HCT116 (cell line): ENCODE results near the gene CHST15. TPM values are rescaled to one million over a fixed set of nuclear protein-coding genes. Genes with fewer than 3 reads are reported as not detected.

Experiments
- ATAC-seq: fragments of 200-7000 bp; cut with Tn5 transposase; 2 replicates; pipeline ENCODE4 v1.9.1; 2020; ENCODE audit warnings: mild to moderate bottlenecking, moderate library complexity
- BruUV-seq: library from RNA; stranded (reverse); fragments of 400-500 nt; replicated peaks from 2 replicates; lab custom pipeline; 2021; lab: Mats Ljungman, UMichigan
- CTCF ChIA-PET: fragments of 300-600 bp; sonication (Branson Sonifier 250); formaldehyde crosslinking; loops from one replicate; lab custom pipeline; 2021; ENCODE audit warnings: antibody characterized with exemption; lab: Charles Lee
- POLR2A ChIA-PET: fragments of 300-600, 350-600 bp; sonication (Branson Sonifier 250); formaldehyde crosslinking; loops from one replicate; lab custom pipeline; 2021; ENCODE audit warnings: antibody characterized with exemption; lab: Charles Lee
- RAD21 ChIA-PET, 2 experiments: fragments of 300-600 bp; sonication (Branson Sonifier 250); formaldehyde crosslinking; loops; one replicate each; lab custom pipeline; 2023; ENCODE audit warnings: low total read pairs in 2 of 2; ENCODE audit not compliant: uncharacterized antibody in 2 of 2, unreplicated experiment in 2 of 2, low non-redundant PET in 1 of 2; lab: Charles Lee
- DNase-seq: peaks from one replicate; pipeline ENCODE4 v3.0.0-alpha.2; 2010; ENCODE audit warnings: low read depth, low spot score
- H2AFZ ChIP-seq: fragments of 200-600 bp; shearing (Covaris generic), sonication (generic); 2 replicates; pipeline ENCODE4 v1.6.1; 2017; ENCODE audit warnings: low read depth, mixed run types, mixed read lengths, antibody characterized with exemption, low read length; ENCODE audit not compliant: poor library complexity, severe bottlenecking
- H3K27ac ChIP-seq: 2 replicates; pipeline ENCODE4 v1.5.1; 2012; ENCODE audit warnings: low read depth, low read length
- H3K27me3 ChIP-seq: fragments of 200-600 bp; sonication (generic); 2 replicates; pipeline ENCODE4 v1.6.1; 2016; ENCODE audit warnings: mixed run types, low read length, mixed read lengths; ENCODE audit not compliant: insufficient read depth
- H3K36me3 ChIP-seq, 2 experiments: fragments of 200-500 bp in 1 of 2; fragments of 200-600 bp in 1 of 2; sonication (Bioruptor generic) in 1 of 2; sonication (generic) in 1 of 2; 2 replicates each; pipeline versions ENCODE4 v1.5.1 to v1.6.1; 2014 to 2016; ENCODE audit warnings: low read length in 2 of 2, inconsistent platforms in 1 of 2, mixed read lengths in 1 of 2, mixed run types in 1 of 2; ENCODE audit not compliant: insufficient read depth in 2 of 2, control insufficient read depth in 1 of 2
- H3K4me1 ChIP-seq, 2 experiments: fragments of 200-600 bp in 1 of 2; sonication (generic) in 1 of 2; 2 replicates each; pipeline versions ENCODE4 v1.5.1 to v1.6.1; 2012 to 2017; ENCODE audit warnings: low read length in 2 of 2, inconsistent platforms in 1 of 2, mild to moderate bottlenecking in 1 of 2, mixed read lengths in 1 of 2, mixed run types in 1 of 2, moderate library complexity in 1 of 2; ENCODE audit not compliant: insufficient read depth in 2 of 2, control insufficient read depth in 1 of 2
- H3K4me2 ChIP-seq: fragments of 200-600 bp; sonication (generic); 2 replicates; pipeline ENCODE4 v1.6.1; 2017; ENCODE audit warnings: mixed run types, low read length, mixed read lengths
- H3K4me3 ChIP-seq, 2 experiments: fragments of 200-600 bp in 1 of 2; sonication (generic) in 1 of 2; replicated peaks in 1 of 2; 2 replicates each; pipeline ENCODE4 v1.5.1; 2011 to 2016; ENCODE audit warnings: low read length in 2 of 2, control low read depth in 1 of 2, low read depth in 1 of 2, mild to moderate bottlenecking in 1 of 2, mixed read lengths in 1 of 2, mixed run types in 1 of 2
- H3K79me2 ChIP-seq: fragments of 200-600 bp; sonication (generic); 2 replicates; pipeline ENCODE4 v1.6.1; 2017; ENCODE audit warnings: mild to moderate bottlenecking, mixed run types, low read length, moderate library complexity, mixed read lengths; ENCODE audit not compliant: insufficient read depth
- H3K9ac ChIP-seq: fragments of 200-600 bp; sonication (generic); 2 replicates; pipeline ENCODE4 v1.6.1; 2016; ENCODE audit warnings: low read length, mixed read lengths
- H3K9me2 ChIP-seq: fragments of 200-600 bp; sonication (generic), shearing (Covaris generic); 2 replicates; pipeline ENCODE4 v1.6.1; 2017; ENCODE audit warnings: mixed run types, mild to moderate bottlenecking, moderate library complexity; ENCODE audit not compliant: insufficient read depth
- H3K9me3 ChIP-seq, 2 experiments: fragments of 200-500 bp in 1 of 2; fragments of 200-600 bp in 1 of 2; sonication (Bioruptor generic) in 1 of 2; sonication (generic) in 1 of 2; 2 replicates each; pipeline ENCODE4 v1.6.1; 2014 to 2017; ENCODE audit warnings: low read length in 2 of 2, mixed read lengths in 2 of 2, inconsistent platforms in 1 of 2, low read depth in 1 of 2, mild to moderate bottlenecking in 1 of 2, mixed run types in 1 of 2, moderate library complexity in 1 of 2; ENCODE audit not compliant: control insufficient read depth in 1 of 2, insufficient read depth in 1 of 2
- H4K20me1 ChIP-seq: fragments of 200-600 bp; sonication (generic), shearing (Covaris generic); 2 replicates; pipeline ENCODE4 v1.6.1; 2017; ENCODE audit warnings: mixed run types, mild to moderate bottlenecking, moderate library complexity; ENCODE audit not compliant: insufficient read depth
- ATF3 ChIP-seq: IDR thresholded peaks from 2 replicates; pipeline ENCODE4 v1.6.1; 2012
- CBX3 ChIP-seq: IDR thresholded peaks from 2 replicates; pipeline ENCODE4 v1.6.1; 2012; ENCODE audit warnings: low read depth
- CEBPB ChIP-seq: IDR thresholded peaks from 2 replicates; pipeline ENCODE4 v1.6.1; 2012; ENCODE audit warnings: low read depth
- EGR1 ChIP-seq: IDR thresholded peaks from 2 replicates; pipeline ENCODE4 v1.6.1; 2012; ENCODE audit warnings: low read depth
- ELF1 ChIP-seq: IDR thresholded peaks from 2 replicates; pipeline ENCODE4 v1.6.1; 2012; ENCODE audit warnings: low read depth, borderline replicate concordance
- EZH2 ChIP-seq: fragments of 200-600 bp; sonication (generic); IDR thresholded peaks from 2 replicates; pipeline ENCODE4 v1.6.1; 2017; ENCODE audit warnings: antibody characterized with exemption, mixed run types
- EZH2phosphoT487 ChIP-seq: fragments of 200-600 bp; IDR thresholded peaks from 2 replicates; pipeline ENCODE4 v1.6.1; 2018; ENCODE audit warnings: antibody characterized with exemption, borderline replicate concordance
- JUND ChIP-seq: IDR thresholded peaks from 2 replicates; pipeline ENCODE4 v1.6.1; 2012
- POLR2A ChIP-seq: IDR thresholded peaks from 2 replicates; pipeline ENCODE4 v1.7.0; 2011; ENCODE audit warnings: borderline replicate concordance; ENCODE audit not compliant: insufficient read depth, insufficient read length; ENCODE audit errors: extremely low read depth
- POLR2AphosphoS5 ChIP-seq: IDR thresholded peaks from 2 replicates; pipeline ENCODE4 v1.6.1; 2011; ENCODE audit warnings: mild to moderate bottlenecking, low read depth, low read length, moderate library complexity
- SIN3A ChIP-seq: IDR thresholded peaks from 2 replicates; pipeline ENCODE4 v1.6.1; 2012; ENCODE audit warnings: low read depth
- SP1 ChIP-seq: IDR thresholded peaks from 2 replicates; pipeline ENCODE4 v1.6.1; 2012; ENCODE audit warnings: low read depth
- SRF ChIP-seq: IDR thresholded peaks from 2 replicates; pipeline ENCODE4 v1.6.1; 2012; ENCODE audit warnings: low read depth
- YY1 ChIP-seq: IDR thresholded peaks from 2 replicates; pipeline ENCODE4 v1.6.1; 2011; ENCODE audit warnings: low read length, low read depth, moderate library complexity, mild to moderate bottlenecking; ENCODE audit not compliant: insufficient replicate concordance; ENCODE audit errors: extremely low read depth
- ZFX ChIP-seq: fragments of 450-650 bp; IDR thresholded peaks from 2 replicates; pipeline ENCODE4 v1.6.1; 2017
- ZNF274 ChIP-seq: fragments of 200-500 bp; sonication (Bioruptor generic); IDR thresholded peaks from 2 replicates; pipeline ENCODE4 v1.6.1; 2014; ENCODE audit warnings: mild to moderate bottlenecking, low read depth, low read length, inconsistent platforms
- intact Hi-C: fragments of 100-400 bp; cut with micrococcal nuclease; formaldehyde crosslinking; loops from 2 replicates; pipeline ENCODE4 v1.10.0; 2022
- total RNA-seq: library from RNA; stranded (reverse); gene quantifications from one replicate; pipeline ENCODE4 v1.2.1, GENCODE V29; 2021; ENCODE audit not compliant: unreplicated experiment
- TF ChIP-seq, protein P1 (sequence below), 3 experiments: fragments of 200-600 bp in 1 of 3; sonication (generic) in 1 of 3; IDR thresholded peaks in 2 of 3; conservative IDR thresholded peaks in 1 of 3; 2 replicates each; pipeline ENCODE4 v1.5.1; 2012 to 2017; ENCODE audit warnings: low read depth in 2 of 3, low read length in 2 of 3, antibody characterized with exemption in 1 of 3, borderline replicate concordance in 1 of 3, control low read depth in 1 of 3, mild to moderate bottlenecking in 1 of 3, mixed read lengths in 1 of 3, mixed run types in 1 of 3, moderate library complexity in 1 of 3; ENCODE audit not compliant: insufficient read depth in 1 of 3

The CHST15 gene
- total RNA-seq, 1 experiment from 2014 or later = 47.2 TPM

DNA sequence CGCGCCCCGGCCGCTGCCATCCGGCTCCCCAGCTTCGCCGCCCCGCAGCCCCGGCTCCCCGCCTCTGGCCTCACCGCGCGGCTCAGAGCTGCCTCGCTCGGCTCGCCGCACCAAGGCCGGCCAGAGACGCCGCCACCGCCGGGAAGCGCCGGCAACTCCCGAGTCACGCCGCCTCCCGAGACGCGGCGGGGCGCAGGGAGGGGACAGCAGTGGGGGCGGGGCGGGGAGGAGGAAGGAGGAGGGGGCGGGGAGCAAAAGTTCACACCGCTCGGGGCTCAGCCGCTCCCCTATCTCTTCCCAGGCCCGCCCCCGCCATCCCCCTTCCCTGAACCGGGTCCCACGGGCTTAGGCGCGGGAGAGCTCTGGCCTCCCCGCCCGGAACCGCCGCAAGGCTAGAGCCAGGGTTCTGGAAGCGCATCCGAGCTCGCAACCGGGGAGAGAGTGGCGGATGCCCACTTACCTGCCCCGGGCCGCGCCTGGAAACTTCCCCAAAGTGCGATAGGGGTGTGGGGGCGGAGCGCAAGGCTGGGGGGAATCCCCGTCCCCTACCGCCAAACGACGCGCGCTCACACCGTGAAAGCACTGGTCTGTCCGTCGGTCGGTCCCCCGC is 1.0 kb downstream of the CHST15 start (continued):
- TF ChIP-seq ATF3 (no peak), SRF (no peak)

DNA sequence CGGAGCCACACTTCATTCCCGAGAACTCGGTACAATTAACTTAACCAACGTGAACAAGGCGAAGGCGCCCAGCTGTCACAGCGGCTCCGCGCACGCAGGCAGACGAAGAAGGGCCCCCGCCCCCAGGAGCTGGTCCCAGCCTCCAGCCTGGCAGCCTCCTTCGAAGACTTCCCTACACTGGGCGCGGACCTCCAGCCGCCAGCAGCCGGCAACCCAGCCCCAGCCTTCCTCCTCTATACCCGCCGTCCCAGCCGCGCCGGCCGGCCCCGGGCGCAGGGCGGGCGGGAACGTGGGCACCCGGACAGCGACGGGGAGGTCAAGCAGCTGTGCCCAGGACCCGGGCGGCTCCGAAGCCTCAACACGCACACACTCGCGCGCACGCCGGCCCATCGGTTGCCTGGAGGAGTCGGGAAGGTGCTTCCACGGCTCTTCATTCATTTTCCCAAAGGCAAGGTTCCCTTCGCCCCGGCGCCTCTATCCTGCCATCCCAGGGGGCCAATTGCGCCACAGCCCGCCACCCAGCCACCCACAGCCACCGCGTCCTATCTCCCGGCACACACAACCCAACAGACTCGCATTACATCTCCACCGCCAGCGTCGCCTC is 1.6 kb downstream of the CHST15 start:
- Histone ChIP-seq H3K9me3 (peaks cover 0 to 8% of the 10 kb centered on the region in 2 experiments; a peak in 1 of 4 replicates), H4K20me1 (no peaks in the 10 kb centered on the region), H3K4me3 (peak overlapping the region; percentile 80 to 82), H2AFZ (no peak overlapping the region), H3K9ac (peak overlapping the region; percentile 87), H3K27me3 (no peaks in the 10 kb centered on the region), H3K9me2 (no peaks in the 10 kb centered on the region), H3K4me2 (peak overlapping the region; percentile 87), H3K79me2 (peaks cover 52% of the 10 kb centered on the region), H3K4me1 (peaks cover 34 to 46% of the 10 kb centered on the region in 2 experiments), H3K36me3 (no peaks in the 10 kb centered on the region), H3K27ac (peak overlapping the region; percentile 52; the same call in 1 of the 2 replicates)
- intact Hi-C loops = loop anchor here (2.0 to 5.0 kb wide), 3 partner anchors 61 to 296 kb away; no protein-coding TSS in a partner anchor
- CTCF ChIA-PET = interaction anchor here (1.2 kb wide), 1 partner anchor 297 kb away, joined by 5 read pairs; no protein-coding TSS in a partner anchor
- RAD21 ChIA-PET = interaction anchor here (1.1 to 1.4 kb wide), 2 partner anchors 34 to 97 kb away, joined by 3 to 5 read pairs; no protein-coding TSS in a partner anchor
- TF ChIP-seq EZH2 = no peak
- no peak for TF ChIP-seq JUND
- TF ChIP-seq, protein P1, sequence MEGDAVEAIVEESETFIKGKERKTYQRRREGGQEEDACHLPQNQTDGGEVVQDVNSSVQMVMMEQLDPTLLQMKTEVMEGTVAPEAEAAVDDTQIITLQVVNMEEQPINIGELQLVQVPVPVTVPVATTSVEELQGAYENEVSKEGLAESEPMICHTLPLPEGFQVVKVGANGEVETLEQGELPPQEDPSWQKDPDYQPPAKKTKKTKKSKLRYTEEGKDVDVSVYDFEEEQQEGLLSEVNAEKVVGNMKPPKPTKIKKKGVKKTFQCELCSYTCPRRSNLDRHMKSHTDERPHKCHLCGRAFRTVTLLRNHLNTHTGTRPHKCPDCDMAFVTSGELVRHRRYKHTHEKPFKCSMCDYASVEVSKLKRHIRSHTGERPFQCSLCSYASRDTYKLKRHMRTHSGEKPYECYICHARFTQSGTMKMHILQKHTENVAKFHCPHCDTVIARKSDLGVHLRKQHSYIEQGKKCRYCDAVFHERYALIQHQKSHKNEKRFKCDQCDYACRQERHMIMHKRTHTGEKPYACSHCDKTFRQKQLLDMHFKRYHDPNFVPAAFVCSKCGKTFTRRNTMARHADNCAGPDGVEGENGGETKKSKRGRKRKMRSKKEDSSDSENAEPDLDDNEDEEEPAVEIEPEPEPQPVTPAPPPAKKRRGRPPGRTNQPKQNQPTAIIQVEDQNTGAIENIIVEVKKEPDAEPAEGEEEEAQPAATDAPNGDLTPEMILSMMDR (IDR thresholded peaks at IDR 0.05 in 2 of 3, conservative IDR thresholded peaks at IDR 0.05 in 1 of 3; ENCODE audit: borderline replicate concordance in 1 of 3, insufficient read depth in 1 of 3, low read depth in 2 of 3, low read length in 2 of 3) = no peak
- no peak for TF ChIP-seq ELF1
- no peak for TF ChIP-seq CEBPB
- no peak for TF ChIP-seq ZNF274
- no peak for TF ChIP-seq EGR1
- no peak for TF ChIP-seq EZH2phosphoT487
- TF ChIP-seq SP1 = no peak
- no peak for TF ChIP-seq POLR2A
- TF ChIP-seq CBX3 = no peak
- TF ChIP-seq ZFX = no peak
- no peak for TF ChIP-seq SIN3A
- no peak for TF ChIP-seq YY1
- TF ChIP-seq POLR2AphosphoS5 = no peak
- TF ChIP-seq SRF = no peak
- no peak for DNase-seq
- peak; percentile 0; the same call in 1 of the 2 replicates for ATAC-seq
- no TSS peak for BruUV-seq
- POLR2A ChIA-PET = interaction anchor here (1.2 to 1.7 kb wide), 2 partner anchors 61 to 96 kb away, joined by 3 to 6 read pairs; no protein-coding TSS in a partner anchor
